ENCODE measurements around the gene DUSP5. TPM values are rescaled to one million over a fixed set of nuclear protein-coding genes. Genes with fewer than 3 reads are reported as not detected.

Gene DUSP5
- total and polyA plus RNA-seq, 10 of the 15 experiments (the other 5 are each of a cell fraction or from before 2014, with no cell fraction given) = 2.1 to 95.9 (median 23.4) TPM

DNA sequence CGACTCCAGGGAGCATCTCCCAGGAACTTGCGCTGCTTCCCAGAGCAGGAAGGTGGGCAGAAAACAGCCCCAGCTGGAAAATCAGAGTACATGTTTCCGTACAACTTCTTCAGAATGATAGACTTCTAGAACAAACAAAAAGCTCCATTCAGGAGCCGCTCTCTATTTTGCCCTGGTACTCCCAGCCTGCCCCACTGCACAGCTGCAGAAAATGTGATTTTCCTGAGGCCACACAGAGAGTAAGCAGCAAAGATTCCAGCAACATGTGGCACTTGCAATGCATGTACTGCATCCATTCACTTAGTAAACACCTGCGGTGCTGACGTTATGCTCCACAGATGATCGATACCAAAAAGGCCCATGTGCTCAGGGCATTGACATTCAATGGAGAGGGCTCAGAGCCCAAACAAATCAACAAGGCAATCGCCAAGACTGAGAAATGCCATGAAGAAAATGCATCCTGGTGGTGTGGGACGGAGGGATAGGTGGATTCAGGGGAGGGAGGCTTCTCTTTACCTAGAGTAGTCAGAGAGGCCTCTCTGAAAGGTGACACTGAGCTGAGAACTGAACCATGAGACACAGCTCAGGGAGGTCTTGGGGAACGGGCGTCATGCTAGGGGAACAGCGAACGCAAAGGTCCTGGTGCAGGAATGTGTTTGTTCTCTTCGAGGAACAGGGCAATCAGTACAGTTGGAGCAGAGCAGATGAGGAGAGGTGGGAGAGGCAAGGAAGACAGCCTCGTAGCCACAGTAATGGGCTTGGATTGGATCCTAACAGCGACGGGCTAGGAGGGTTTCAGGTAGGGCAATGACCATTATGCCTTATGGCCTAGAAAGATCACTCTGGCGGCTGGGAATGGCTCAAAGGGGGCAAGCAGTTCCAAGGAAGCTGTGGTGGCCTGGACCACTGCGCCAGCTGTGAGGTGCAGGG lies 35.3 kb upstream of the DUSP5 start:
- BruUV-seq (replicated peaks) = no TSS peak
- POLR2A ChIA-PET = interaction anchor here (0.7 to 1.4 kb wide), 2 partner anchors 23 to 50 kb away, joined by 3 to 4 read pairs; no protein-coding TSS in a partner anchor
- DNase-seq (ENCODE audit: low read depth, low spot score) = no peak
- Histone ChIP-seq H3K4me1 (ENCODE audit: control insufficient read depth, insufficient read depth, low read length) (peaks cover 32% of the 10 kb centered on the region), H3K79me2 (ENCODE audit: control insufficient read depth, insufficient read depth, low read length) (no peaks in the 10 kb centered on the region), H3K27me3 (replicated peaks in 1 of 2; ENCODE audit: control insufficient read depth in 2 of 2, insufficient read depth in 2 of 2, low read length in 1 of 2) (no peaks in the 10 kb centered on the region), H3K36me3 (ENCODE audit: control insufficient read depth in 2 of 2, insufficient read depth in 2 of 2, low read length in 1 of 2) (no peaks in the 10 kb centered on the region), H3K4me2 (ENCODE audit: control insufficient read depth, insufficient read depth) (no peak overlapping the region), H4K20me1 (ENCODE audit: control insufficient read depth, insufficient read depth) (no peaks in the 10 kb centered on the region), H3K27ac (ENCODE audit: control insufficient read depth, insufficient read depth) (no peak overlapping the region), H3K9ac (ENCODE audit: control insufficient read depth, insufficient read depth, low read length) (no peak overlapping the region), H3K4me3 (no peak overlapping the region), H2AFZ (ENCODE audit: control insufficient read depth, low read depth, low read length) (no peak overlapping the region), H3K9me3 (replicated peaks; ENCODE audit: control insufficient read depth, insufficient read depth, low read length) (no peaks in the 10 kb centered on the region)
- in situ Hi-C loops (cut with MboI) = no loop called here
- RAD21 ChIA-PET (ENCODE audit: unreplicated experiment) = interaction anchor here (0.7 kb wide), 1 partner anchor 20 kb away, joined by 3 read pairs; no protein-coding TSS in a partner anchor
- FAIRE-seq = no peak
- WGBS (ENCODE audit: insufficient coverage, insufficient replicate concordance, low lambda C conversion rate, missing lambda C conversion rate) = 86% methylated on average over 19 of the region's 19 CpGs
- ATAC-seq = no peak
- SMC1A ChIA-PET (ENCODE audit: uncharacterized antibody, unreplicated experiment) = interaction anchor here (1.4 to 1.5 kb wide), 2 partner anchors 12 to 15 kb away, joined by 3 read pairs; no protein-coding TSS in a partner anchor
- TF ChIP-seq NR2C1 (IDR thresholded peaks at IDR 0.05) = no peak
- TF ChIP-seq CBFB (IDR thresholded peaks at IDR 0.05; ENCODE audit: low read depth) = no peak
- TF ChIP-seq, protein P1, sequence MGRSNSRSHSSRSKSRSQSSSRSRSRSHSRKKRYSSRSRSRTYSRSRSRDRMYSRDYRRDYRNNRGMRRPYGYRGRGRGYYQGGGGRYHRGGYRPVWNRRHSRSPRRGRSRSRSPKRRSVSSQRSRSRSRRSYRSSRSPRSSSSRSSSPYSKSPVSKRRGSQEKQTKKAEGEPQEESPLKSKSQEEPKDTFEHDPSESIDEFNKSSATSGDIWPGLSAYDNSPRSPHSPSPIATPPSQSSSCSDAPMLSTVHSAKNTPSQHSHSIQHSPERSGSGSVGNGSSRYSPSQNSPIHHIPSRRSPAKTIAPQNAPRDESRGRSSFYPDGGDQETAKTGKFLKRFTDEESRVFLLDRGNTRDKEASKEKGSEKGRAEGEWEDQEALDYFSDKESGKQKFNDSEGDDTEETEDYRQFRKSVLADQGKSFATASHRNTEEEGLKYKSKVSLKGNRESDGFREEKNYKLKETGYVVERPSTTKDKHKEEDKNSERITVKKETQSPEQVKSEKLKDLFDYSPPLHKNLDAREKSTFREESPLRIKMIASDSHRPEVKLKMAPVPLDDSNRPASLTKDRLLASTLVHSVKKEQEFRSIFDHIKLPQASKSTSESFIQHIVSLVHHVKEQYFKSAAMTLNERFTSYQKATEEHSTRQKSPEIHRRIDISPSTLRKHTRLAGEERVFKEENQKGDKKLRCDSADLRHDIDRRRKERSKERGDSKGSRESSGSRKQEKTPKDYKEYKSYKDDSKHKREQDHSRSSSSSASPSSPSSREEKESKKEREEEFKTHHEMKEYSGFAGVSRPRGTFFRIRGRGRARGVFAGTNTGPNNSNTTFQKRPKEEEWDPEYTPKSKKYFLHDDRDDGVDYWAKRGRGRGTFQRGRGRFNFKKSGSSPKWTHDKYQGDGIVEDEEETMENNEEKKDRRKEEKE (IDR thresholded peaks at IDR 0.05) = no peak
- TF ChIP-seq MTA3 (IDR thresholded peaks at IDR 0.05; ENCODE audit: borderline replicate concordance, low read length) = no peak
- TF ChIP-seq FOS (IDR thresholded peaks at IDR 0.05; ENCODE audit: borderline replicate concordance, extremely low read depth, insufficient read length) = no peak
- TF ChIP-seq, protein P2, sequence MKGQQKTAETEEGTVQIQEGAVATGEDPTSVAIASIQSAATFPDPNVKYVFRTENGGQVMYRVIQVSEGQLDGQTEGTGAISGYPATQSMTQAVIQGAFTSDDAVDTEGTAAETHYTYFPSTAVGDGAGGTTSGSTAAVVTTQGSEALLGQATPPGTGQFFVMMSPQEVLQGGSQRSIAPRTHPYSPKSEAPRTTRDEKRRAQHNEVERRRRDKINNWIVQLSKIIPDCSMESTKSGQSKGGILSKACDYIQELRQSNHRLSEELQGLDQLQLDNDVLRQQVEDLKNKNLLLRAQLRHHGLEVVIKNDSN (IDR thresholded peaks at IDR 0.05; ENCODE audit: borderline replicate concordance, extremely low read length, insufficient read depth, low read depth, low read length) = no peak
- TF ChIP-seq NFYA (IDR thresholded peaks at IDR 0.05; ENCODE audit: borderline replicate concordance, low read depth, low read length) = no peak
- TF ChIP-seq POLR2AphosphoS5 (IDR thresholded peaks at IDR 0.05; ENCODE audit: low read length) = no peak
- TF ChIP-seq ASH2L (IDR thresholded peaks at IDR 0.05; ENCODE audit: borderline replicate concordance, low read depth) = no peak
- no peak for TF ChIP-seq FOXM1 (IDR thresholded peaks at IDR 0.05; ENCODE audit: low read depth, low read length)
- no peak for TF ChIP-seq CBX3 (IDR thresholded peaks at IDR 0.05; ENCODE audit: borderline replicate concordance, low read depth)
- no peak for TF ChIP-seq TCF3 (IDR thresholded peaks at IDR 0.05; ENCODE audit: borderline replicate concordance, insufficient read depth, low read depth, low read length)
- TF ChIP-seq, protein P3, sequence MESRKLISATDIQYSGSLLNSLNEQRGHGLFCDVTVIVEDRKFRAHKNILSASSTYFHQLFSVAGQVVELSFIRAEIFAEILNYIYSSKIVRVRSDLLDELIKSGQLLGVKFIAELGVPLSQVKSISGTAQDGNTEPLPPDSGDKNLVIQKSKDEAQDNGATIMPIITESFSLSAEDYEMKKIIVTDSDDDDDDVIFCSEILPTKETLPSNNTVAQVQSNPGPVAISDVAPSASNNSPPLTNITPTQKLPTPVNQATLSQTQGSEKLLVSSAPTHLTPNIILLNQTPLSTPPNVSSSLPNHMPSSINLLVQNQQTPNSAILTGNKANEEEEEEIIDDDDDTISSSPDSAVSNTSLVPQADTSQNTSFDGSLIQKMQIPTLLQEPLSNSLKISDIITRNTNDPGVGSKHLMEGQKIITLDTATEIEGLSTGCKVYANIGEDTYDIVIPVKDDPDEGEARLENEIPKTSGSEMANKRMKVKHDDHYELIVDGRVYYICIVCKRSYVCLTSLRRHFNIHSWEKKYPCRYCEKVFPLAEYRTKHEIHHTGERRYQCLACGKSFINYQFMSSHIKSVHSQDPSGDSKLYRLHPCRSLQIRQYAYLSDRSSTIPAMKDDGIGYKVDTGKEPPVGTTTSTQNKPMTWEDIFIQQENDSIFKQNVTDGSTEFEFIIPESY (IDR thresholded peaks at IDR 0.05) = no peak
- CTCF ChIA-PET = interaction anchor here (0.6 kb wide), 1 partner anchor 82 kb away, joined by 3 read pairs; no protein-coding TSS in a partner anchor
- intact Hi-C loops (cut with micrococcal nuclease; ENCODE audit: unreplicated experiment) = loop anchor here (5.0 kb wide), 1 partner anchor 35 kb away; the partner anchor contains the start of gene DUSP5
